Sigmoid colon (tissue), 7 donors: ENCODE measurements around the gene TNIP2. TPM values are rescaled to one million over a fixed set of nuclear protein-coding genes. Genes with fewer than 3 reads are reported as not detected.

ENCODE experiments used
- DNase-seq: peaks from one replicate; pipeline ENCODE4 v3.0.0-alpha.2; 2019
- H3K27ac ChIP-seq, 4 donors: fragments of 200-600 bp; sonication (generic); one replicate each; pipeline ENCODE4 v1.5.1; 2016 to 2019; ENCODE audit warnings: mild to moderate bottlenecking in 1 of 4
- H3K27me3 ChIP-seq, 3 donors: fragments of 200-600 bp; sonication (generic); one replicate each; pipeline ENCODE4 v1.5.1; 2019; ENCODE audit warnings: mild to moderate bottlenecking in 1 of 3
- H3K36me3 ChIP-seq, 4 donors: fragments of 200-600 bp; sonication (generic); one replicate each; pipeline ENCODE4 v1.5.1; 2016 to 2019
- H3K4me1 ChIP-seq, 4 donors: fragments of 200-600 bp; sonication (generic); one replicate each; pipeline ENCODE4 v1.5.1; 2017 to 2019
- H3K4me3 ChIP-seq, 4 donors: fragments of 200-600 bp; sonication (generic); one replicate each; pipeline ENCODE4 v1.5.1; 2017 to 2019; ENCODE audit warnings: mild to moderate bottlenecking in 2 of 4, moderate library complexity in 1 of 4
- H3K9me3 ChIP-seq, 4 donors: fragments of 200-600 bp in 3 of 4; sonication (generic) in 3 of 4; one replicate each; pipeline versions ENCODE4 v1.5.1 to v1.6.1; 2013 to 2019
- EP300 ChIP-seq, 4 donors: sonication (generic); formaldehyde crosslinking; IDR thresholded peaks; one replicate each; pipeline ENCODE4 v1.6.1; 2017; ENCODE audit warnings: antibody characterized with exemption in 4 of 4
- POLR2A ChIP-seq, 2 donors: fragments of 450-650 bp; IDR thresholded peaks; one replicate each; pipeline ENCODE4 v1.6.1; 2016; ENCODE audit warnings: antibody characterized with exemption in 2 of 2, mild to moderate bottlenecking in 2 of 2, moderate library complexity in 2 of 2
- POLR2AphosphoS5 ChIP-seq, 4 donors: sonication (generic); formaldehyde crosslinking; IDR thresholded peaks; one replicate each; pipeline ENCODE4 v1.6.1; 2017; ENCODE audit warnings: antibody characterized with exemption in 4 of 4
- WGBS, 2 donors: extraction: QIAGEN DNeasy Blood & Tissue Kit; methylation state at CpG; one replicate each; pipeline ENCODE4 v1.1.7; 2013; 5-methylcytosine and 5-hydroxymethylcytosine counted together
- intact Hi-C: fragments of 100-400 bp; cut with DNase I; formaldehyde crosslinking; loops from one replicate; pipeline ENCODE4 v1.15.1; 2023
- polyA plus RNA-seq, 3 donors: library from polyadenylated mRNA; stranded (reverse); fragments of 200-250 nt; gene quantifications; one replicate each; pipeline ENCODE4 v1.2.3, GENCODE V29; 2013
- total RNA-seq, 4 donors: library from RNA; depleted of rRNA; stranded (reverse); fragments of >200 nt; gene quantifications; one replicate each; pipeline ENCODE4 v1.1.0, GENCODE V29; 2016
- TF ChIP-seq, protein P1 (sequence below), 4 experiments: fragments of 450-650 bp in 3 of 4; fragments of 200-600 bp in 1 of 4; IDR thresholded peaks; one replicate each; pipeline ENCODE4 v1.5.1; 2016 to 2019; ENCODE audit warnings: antibody characterized with exemption in 4 of 4, mild to moderate bottlenecking in 3 of 4, moderate library complexity in 2 of 4
- donor health status: healthy with polysubstance abuse.
- donor health status: Bipolar disorder and iron deficiency.
- donor health status: healthy.

Gene TNIP2
- total and polyA plus RNA-seq, 7 donors = 51.7 to 68.8 (median 65.0) TPM

DNA sequence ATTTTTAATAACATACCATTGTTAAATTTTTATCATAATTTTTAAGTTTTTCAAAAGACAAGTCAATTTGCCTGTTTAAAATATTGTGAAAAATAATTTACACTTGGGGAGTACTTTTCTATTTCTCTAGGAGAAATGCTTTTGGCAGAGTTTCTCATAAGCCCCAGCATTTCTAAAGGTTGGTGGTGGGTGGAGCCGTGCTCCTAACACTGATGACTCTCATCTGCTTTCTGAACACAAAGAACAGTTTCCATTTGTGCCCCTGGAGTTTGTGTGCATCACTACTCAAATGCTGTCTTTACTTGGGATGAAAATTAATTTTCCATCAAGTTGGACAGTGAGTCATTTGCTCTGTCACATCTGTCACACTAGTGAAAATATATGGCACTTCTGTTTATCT lies 57.6 kb downstream of the TNIP2 start:
- H3K27me3 ChIP-seq = no peaks in the 10 kb centered on the region
- intact Hi-C loops = no loop called here
- TF ChIP-seq, protein P1, sequence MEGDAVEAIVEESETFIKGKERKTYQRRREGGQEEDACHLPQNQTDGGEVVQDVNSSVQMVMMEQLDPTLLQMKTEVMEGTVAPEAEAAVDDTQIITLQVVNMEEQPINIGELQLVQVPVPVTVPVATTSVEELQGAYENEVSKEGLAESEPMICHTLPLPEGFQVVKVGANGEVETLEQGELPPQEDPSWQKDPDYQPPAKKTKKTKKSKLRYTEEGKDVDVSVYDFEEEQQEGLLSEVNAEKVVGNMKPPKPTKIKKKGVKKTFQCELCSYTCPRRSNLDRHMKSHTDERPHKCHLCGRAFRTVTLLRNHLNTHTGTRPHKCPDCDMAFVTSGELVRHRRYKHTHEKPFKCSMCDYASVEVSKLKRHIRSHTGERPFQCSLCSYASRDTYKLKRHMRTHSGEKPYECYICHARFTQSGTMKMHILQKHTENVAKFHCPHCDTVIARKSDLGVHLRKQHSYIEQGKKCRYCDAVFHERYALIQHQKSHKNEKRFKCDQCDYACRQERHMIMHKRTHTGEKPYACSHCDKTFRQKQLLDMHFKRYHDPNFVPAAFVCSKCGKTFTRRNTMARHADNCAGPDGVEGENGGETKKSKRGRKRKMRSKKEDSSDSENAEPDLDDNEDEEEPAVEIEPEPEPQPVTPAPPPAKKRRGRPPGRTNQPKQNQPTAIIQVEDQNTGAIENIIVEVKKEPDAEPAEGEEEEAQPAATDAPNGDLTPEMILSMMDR (IDR thresholded peaks at IDR 0.05) = no peak
- no peak for TF ChIP-seq EP300 (IDR thresholded peaks at IDR 0.05)
- TF ChIP-seq POLR2AphosphoS5 (IDR thresholded peaks at IDR 0.05) = no peak
- no peak for TF ChIP-seq POLR2A (IDR thresholded peaks at IDR 0.05)
- H3K27ac ChIP-seq = no peak overlapping the region
- H3K4me1 ChIP-seq = no peaks in the 10 kb centered on the region
- H3K9me3 ChIP-seq = no peaks in the 10 kb centered on the region
- WGBS, 2 donors = 81 to 89% methylated on average over 1 of the region's 1 CpG
- H3K4me3 ChIP-seq = no peak overlapping the region
- peaks cover 41 to 100% (median 56%) of the 10 kb centered on the region in 4 donors for H3K36me3 ChIP-seq
- no peak for DNase-seq

DNA sequence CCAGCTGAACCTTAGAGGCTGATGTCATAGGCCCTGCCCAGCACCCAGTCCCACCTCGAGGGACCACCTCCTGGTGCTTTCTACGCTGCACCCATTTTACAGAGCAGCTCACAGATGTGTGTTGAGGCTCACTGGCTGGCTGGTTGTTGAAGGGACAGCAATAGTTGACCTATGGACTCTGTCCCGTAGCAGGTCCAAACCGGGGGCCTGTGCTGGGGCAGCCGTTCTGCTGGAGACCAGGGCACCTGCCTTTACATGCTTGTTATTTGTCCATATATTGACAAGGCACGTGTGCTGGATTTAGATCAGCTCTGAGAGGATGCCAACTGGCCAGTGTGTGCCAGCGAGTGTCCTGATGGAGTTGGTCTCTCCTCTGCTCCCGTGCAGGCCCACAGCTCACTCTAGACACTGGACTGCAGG lies 58.1 kb downstream of the TNIP2 start:
- no peak for TF ChIP-seq POLR2AphosphoS5 (IDR thresholded peaks at IDR 0.05)
- H3K27ac ChIP-seq = no peak overlapping the region
- no peaks in the 10 kb centered on the region for H3K4me1 ChIP-seq
- H3K4me3 ChIP-seq = no peak overlapping the region
- no peaks in the 10 kb centered on the region for H3K9me3 ChIP-seq
- 75 to 87% methylated on average over 8 of the region's 8 CpGs for WGBS, 2 donors
- DNase-seq = no peak
- no peaks in the 10 kb centered on the region for H3K27me3 ChIP-seq
- H3K36me3 ChIP-seq = peaks cover 44 to 100% (median 54%) of the 10 kb centered on the region in 4 donors
- intact Hi-C loops = no loop called here

DNA sequence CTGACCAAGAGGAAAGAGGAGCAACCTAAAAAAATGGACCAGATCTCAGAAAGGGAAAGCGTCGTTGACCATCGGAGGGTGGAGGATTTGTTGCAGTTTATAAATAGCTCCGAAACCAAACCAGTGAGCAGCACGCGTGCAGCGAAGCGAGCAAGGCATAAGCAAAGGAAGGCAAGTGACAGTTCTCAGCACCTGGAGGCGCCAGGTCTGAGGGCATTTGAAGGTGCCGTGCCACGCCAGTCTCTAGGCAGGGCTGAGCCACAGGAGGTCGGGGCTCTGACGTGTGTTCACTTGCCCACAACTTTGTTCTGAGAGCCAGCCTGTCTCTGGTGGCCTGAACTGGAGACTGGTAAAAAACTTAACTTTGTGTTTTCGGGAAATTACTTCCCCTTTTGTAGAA lies 59.7 kb downstream of the TNIP2 start:
- no peaks in the 10 kb centered on the region for H3K9me3 ChIP-seq
- DNase-seq = no peak
- H3K27me3 ChIP-seq = no peaks in the 10 kb centered on the region
- no peak overlapping the region for H3K4me3 ChIP-seq
- H3K4me1 ChIP-seq = no peaks in the 10 kb centered on the region
- H3K27ac ChIP-seq = no peak overlapping the region
- 71 to 93% methylated on average over 14 of the region's 14 CpGs for WGBS, 2 donors
- no peak for TF ChIP-seq POLR2AphosphoS5 (IDR thresholded peaks at IDR 0.05)
- TF ChIP-seq, protein P1 (IDR thresholded peaks at IDR 0.05) = no peak
- no peak for TF ChIP-seq POLR2A (IDR thresholded peaks at IDR 0.05)
- TF ChIP-seq EP300 (IDR thresholded peaks at IDR 0.05) = no peak
- H3K36me3 ChIP-seq = peaks cover 34 to 100% (median 53%) of the 10 kb centered on the region in 4 donors
- intact Hi-C loops = no loop called here

DNA sequence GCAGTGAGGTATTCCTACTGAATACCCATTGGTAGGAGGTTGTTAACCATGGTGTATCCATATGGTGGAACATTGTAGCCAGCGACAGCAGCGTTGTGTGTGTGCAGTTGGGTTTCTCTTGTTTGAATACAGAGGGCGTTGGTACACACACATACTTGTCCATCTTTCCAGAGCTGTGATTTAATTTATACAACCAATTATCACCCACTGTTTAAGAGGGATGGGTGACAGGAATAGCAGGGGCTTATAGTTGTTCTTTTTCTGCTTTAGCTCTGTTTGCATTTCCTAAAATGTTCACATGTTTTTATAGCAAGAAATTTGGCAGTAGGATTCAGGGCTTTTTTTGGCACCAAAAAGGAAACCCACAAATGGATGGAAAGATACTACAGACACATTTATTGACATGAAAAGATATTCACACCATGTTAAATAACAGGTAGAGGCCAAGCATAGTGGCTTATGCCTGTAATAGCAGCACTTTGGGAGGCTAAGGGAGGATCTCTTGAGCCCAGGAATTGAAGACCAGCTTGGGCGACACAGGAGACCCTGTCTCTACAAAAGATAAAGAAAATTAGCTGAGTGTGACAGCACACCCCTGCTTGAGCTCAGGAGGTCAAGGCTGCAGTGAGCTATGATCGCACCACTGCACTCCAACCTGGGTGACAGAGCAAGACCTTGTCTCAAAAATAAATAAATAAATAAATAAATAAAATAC lies 60.6 kb downstream of the TNIP2 start:
- H3K27me3 ChIP-seq = no peaks in the 10 kb centered on the region
- no peak overlapping the region for H3K4me3 ChIP-seq
- intact Hi-C loops = no loop called here
- H3K4me1 ChIP-seq = no peaks in the 10 kb centered on the region
- TF ChIP-seq EP300 (IDR thresholded peaks at IDR 0.05) = no peak
- TF ChIP-seq POLR2A (IDR thresholded peaks at IDR 0.05) = no peak
- TF ChIP-seq POLR2AphosphoS5 (IDR thresholded peaks at IDR 0.05) = no peak
- TF ChIP-seq, protein P1 (IDR thresholded peaks at IDR 0.05) = no peak
- no peak overlapping the region for H3K27ac ChIP-seq
- no peaks in the 10 kb centered on the region for H3K9me3 ChIP-seq
- peaks cover 40 to 100% (median 60%) of the 10 kb centered on the region in 4 donors for H3K36me3 ChIP-seq
- 85 to 88% methylated on average over 5 of the region's 5 CpGs for WGBS, 2 donors
- DNase-seq = no peak

DNA sequence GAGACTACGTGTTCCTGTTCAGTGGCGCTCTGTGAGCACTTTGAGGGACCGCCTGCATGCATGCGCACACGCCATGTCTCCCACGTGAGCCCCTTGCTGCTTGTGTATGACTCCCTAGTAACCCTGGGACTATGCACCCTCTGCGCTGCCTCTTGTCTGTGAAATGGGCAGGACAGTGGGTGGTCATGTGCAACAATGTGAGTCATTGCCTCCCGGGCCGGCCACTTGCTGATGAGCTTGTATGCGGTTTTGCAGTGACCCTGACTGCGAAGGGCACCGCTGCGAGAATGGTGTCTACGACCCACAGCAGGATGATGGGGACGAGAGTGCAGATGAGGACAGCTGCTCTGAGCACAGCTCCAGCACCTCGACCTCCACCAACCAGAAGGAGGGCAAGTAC lies 61.4 kb downstream of the TNIP2 start:
- Histone ChIP-seq H3K27me3 (no peaks in the 10 kb centered on the region), H3K9me3 (no peaks in the 10 kb centered on the region), H3K27ac (no peak overlapping the region), H3K4me1 (no peaks in the 10 kb centered on the region), H3K4me3 (no peak overlapping the region), H3K36me3 (peaks cover 34 to 100% (median 59%) of the 10 kb centered on the region in 4 donors)
- no peak for DNase-seq
- TF ChIP-seq POLR2A (IDR thresholded peaks at IDR 0.05) (no peak), POLR2AphosphoS5 (IDR thresholded peaks at IDR 0.05) (no peak)
- TF ChIP-seq, protein P1 (IDR thresholded peaks at IDR 0.05) = no peak
- 95% methylated on average over 16 of the region's 16 CpGs for WGBS, 2 donors
- intact Hi-C loops = no loop called here
